ENCODE measurements around the gene FKBP1A. TPM values are rescaled to one million over a fixed set of nuclear protein-coding genes. Genes with fewer than 3 reads are reported as not detected.
"Not testable (repeated sequence)": the region's sequence is repeated elsewhere in the genome, so short reads cannot be mapped to it uniquely, and the experiment has no call there.

The FKBP1A gene
- total and polyA plus RNA-seq, 10 donors = 135 to 338 (median 248) TPM

DNA sequence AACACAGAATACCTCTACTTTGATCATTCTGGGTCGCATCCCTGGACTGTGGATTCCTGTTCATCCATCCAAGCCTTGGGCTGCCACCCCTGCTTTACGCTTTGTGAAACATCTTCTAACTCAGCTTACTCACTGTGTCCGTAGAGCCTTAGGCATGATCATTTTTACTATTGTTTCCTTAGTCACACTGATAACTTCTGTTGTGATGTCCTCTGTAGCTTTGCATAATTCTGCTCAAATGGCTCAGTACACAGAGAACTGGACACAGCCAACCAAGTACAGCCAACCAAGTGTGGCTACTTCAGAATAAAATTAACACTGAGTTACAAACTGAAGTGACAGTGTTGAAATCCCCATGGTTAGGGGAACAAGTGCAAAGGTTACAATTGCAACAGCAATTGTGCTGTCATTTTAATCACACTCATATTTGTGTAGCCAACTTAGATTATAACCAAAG, 8.6 kb upstream of the FKBP1A start:
- no peaks in the 10 kb centered on the region for H3K36me3 ChIP-seq
- intact Hi-C loops (cut with DNase I; ENCODE audit: low total_unique reads) = no loop called here
- H3K9me3 ChIP-seq = no peaks in the 10 kb centered on the region
- peaks cover 0 to 18% (median 9%) of the 10 kb centered on the region in 6 donors for H3K4me1 ChIP-seq
- no peak overlapping the region for H3K27ac ChIP-seq
- no peak overlapping the region for H3K4me3 ChIP-seq
- DNase-seq = no peak
- no peaks in the 10 kb centered on the region for H3K27me3 ChIP-seq (replicated peaks in 1 of 7)
- no peak for TF ChIP-seq POLR2A (IDR thresholded peaks at IDR 0.05)
- TF ChIP-seq POLR2AphosphoS5 (IDR thresholded peaks at IDR 0.05) = no peak
- TF ChIP-seq, protein P1, sequence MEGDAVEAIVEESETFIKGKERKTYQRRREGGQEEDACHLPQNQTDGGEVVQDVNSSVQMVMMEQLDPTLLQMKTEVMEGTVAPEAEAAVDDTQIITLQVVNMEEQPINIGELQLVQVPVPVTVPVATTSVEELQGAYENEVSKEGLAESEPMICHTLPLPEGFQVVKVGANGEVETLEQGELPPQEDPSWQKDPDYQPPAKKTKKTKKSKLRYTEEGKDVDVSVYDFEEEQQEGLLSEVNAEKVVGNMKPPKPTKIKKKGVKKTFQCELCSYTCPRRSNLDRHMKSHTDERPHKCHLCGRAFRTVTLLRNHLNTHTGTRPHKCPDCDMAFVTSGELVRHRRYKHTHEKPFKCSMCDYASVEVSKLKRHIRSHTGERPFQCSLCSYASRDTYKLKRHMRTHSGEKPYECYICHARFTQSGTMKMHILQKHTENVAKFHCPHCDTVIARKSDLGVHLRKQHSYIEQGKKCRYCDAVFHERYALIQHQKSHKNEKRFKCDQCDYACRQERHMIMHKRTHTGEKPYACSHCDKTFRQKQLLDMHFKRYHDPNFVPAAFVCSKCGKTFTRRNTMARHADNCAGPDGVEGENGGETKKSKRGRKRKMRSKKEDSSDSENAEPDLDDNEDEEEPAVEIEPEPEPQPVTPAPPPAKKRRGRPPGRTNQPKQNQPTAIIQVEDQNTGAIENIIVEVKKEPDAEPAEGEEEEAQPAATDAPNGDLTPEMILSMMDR (IDR thresholded peaks at IDR 0.05 in 8 of 11, conservative IDR thresholded peaks at IDR 0.05 in 3 of 11) = no peak
- WGBS, 5 donors = 91 to 93% (median 92%) methylated on average over 3 of the region's 3 CpGs

DNA sequence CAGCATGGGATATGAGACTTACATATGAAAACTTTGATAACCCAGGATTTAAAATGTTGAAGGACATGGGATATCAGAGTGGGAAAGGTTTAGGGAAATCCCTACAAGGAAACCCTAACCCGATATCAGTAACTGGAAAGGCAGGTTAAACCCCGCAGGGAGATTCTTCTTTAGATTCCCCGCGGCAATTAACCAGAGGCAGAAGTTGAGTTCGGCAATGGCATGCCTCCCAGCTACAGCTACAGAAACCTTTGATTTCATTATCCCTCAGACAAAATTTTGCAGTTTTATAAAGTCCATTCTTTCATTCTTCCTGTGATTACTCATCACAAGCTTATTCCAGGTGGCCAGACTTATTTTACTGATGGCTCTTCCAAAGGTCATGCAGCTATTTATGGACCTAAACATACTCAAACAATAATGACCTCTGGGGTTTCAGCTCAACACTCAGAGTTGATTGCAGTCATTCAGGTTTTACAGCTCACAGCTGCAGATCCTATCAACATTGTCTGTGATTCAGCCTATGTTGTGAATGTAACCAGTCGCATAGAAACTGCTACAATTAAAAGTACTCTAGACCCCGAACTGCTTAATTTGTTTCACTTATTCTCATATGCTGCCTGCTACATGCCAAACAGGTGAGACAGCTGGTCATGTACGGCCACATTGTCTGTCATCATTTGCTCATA, 7.0 kb upstream of the FKBP1A start:
- intact Hi-C loops (cut with DNase I; ENCODE audit: low total_unique reads); DNase-seq; H3K4me3 ChIP-seq; H3K27me3 ChIP-seq (replicated peaks in 1 of 7); H3K9me3 ChIP-seq; H3K36me3 ChIP-seq; H3K27ac ChIP-seq: not testable (repeated sequence)
- H3K4me1 ChIP-seq = peaks cover 0 to 35% (median 16%) of the 10 kb centered on the region in 6 donors
- 79 to 88% (median 84%) methylated on average over 8 of the region's 8 CpGs for WGBS, 5 donors

GRCh38 chr20:1398185-1398584, 5.3 kb upstream of the FKBP1A start:
- H3K36me3 ChIP-seq; DNase-seq; H3K27me3 ChIP-seq (replicated peaks in 1 of 7); H3K4me3 ChIP-seq; H3K27ac ChIP-seq; intact Hi-C loops (cut with DNase I; ENCODE audit: low total_unique reads); H3K9me3 ChIP-seq: not testable (repeated sequence)
- 75 to 85% (median 80%) methylated on average over 6 to 7 of the region's 7 CpGs for WGBS, 5 donors
- H3K4me1 ChIP-seq = peaks cover 8 to 51% (median 31%) of the 10 kb centered on the region in 6 donors

DNA sequence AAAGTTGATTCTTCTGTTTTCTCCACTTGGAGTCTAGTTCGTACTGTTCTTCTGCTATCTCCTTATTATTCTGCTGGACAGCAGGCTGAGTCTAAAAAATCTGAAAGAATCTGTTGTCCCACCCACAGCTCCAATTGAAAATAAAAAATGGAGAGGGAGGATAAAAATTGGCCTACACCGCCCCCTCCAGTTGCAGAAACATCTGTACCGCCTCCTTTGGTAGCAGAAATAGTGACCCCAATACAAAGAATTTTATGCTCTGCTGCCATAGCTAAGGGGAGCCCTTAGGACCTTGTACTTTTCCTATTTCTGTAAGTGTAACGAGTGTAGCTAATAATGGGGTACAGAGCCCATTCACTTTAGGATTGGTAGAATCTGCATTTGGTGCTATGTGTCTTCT, 4.9 kb upstream of the FKBP1A start:
- H3K27me3 ChIP-seq (replicated peaks in 1 of 7) = no peaks in the 10 kb centered on the region

DNA sequence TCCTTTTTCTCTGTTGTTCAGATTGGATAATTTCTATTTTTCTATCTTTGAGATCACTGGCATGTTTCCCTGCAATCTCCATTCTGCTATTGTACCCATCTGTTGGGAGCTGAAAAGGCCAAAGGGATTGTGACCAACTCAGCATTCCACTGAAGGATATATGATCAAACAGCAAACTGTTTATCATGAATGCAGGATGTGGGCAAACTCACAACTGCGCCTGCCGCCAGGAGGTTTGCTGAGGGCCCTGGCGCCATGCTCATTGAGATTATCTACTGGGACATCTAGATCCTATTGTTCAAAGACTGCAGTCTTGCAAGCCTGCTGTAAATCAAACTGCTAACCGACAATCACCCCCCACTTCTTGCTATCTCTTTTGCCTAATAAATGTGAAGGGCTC, 3.8 kb upstream of the FKBP1A start:
- 62 to 79% (median 72%) methylated on average over 4 of the region's 4 CpGs for WGBS, 5 donors
- DNase-seq = no peak
- TF ChIP-seq POLR2AphosphoS5 (IDR thresholded peaks at IDR 0.05) (no peak), POLR2A (IDR thresholded peaks at IDR 0.05) (no peak)
- TF ChIP-seq, protein P1 (IDR thresholded peaks at IDR 0.05 in 8 of 11, conservative IDR thresholded peaks at IDR 0.05 in 3 of 11) = no peak
- Histone ChIP-seq H3K9me3 (no peaks in the 10 kb centered on the region), H3K36me3 (no peaks in the 10 kb centered on the region), H3K27me3 (replicated peaks in 1 of 7) (no peaks in the 10 kb centered on the region), H3K4me3 (no peak overlapping the region), H3K27ac (no peak overlapping the region), H3K4me1 (peaks cover 10 to 60% (median 39%) of the 10 kb centered on the region in 6 donors)
- intact Hi-C loops (cut with DNase I; ENCODE audit: low total_unique reads) = no loop called here

More for the DNA sequence above, 4.9 kb upstream of the FKBP1A start:
- Histone ChIP-seq H3K4me3 (no peak overlapping the region), H3K27ac (no peak overlapping the region), H3K4me1 (peaks cover 10 to 53% (median 32%) of the 10 kb centered on the region in 6 donors), H3K9me3 (no peaks in the 10 kb centered on the region), H3K36me3 (no peaks in the 10 kb centered on the region)
- DNase-seq = no peak
- TF ChIP-seq, protein P1 (IDR thresholded peaks at IDR 0.05 in 8 of 11, conservative IDR thresholded peaks at IDR 0.05 in 3 of 11) = peak in 9 of 11 experiments; percentile 9 to 48 (median 38)
- TF ChIP-seq POLR2AphosphoS5 (IDR thresholded peaks at IDR 0.05) = no peak
- intact Hi-C loops (cut with DNase I; ENCODE audit: low total_unique reads) = no loop called here
- WGBS, 5 donors = 66 to 93% (median 73%) methylated on average over 4 of the region's 4 CpGs

All from spleen (tissue), 11 donors.